GM12874 (cell line): ENCODE data around the gene PROK1.
A peak's percentile ranks its signal among the peaks of the same experiment; 100 is the strongest.

Source experiments
- CTCF ChIP-seq: IDR thresholded peaks from 2 replicates; pipeline ENCODE4 v1.5.1; 2011; ENCODE audit warnings: low read depth, mild to moderate bottlenecking, control low read depth, low read length, moderate library complexity; ENCODE audit not compliant: insufficient read depth

PROK1 gene

DNA sequence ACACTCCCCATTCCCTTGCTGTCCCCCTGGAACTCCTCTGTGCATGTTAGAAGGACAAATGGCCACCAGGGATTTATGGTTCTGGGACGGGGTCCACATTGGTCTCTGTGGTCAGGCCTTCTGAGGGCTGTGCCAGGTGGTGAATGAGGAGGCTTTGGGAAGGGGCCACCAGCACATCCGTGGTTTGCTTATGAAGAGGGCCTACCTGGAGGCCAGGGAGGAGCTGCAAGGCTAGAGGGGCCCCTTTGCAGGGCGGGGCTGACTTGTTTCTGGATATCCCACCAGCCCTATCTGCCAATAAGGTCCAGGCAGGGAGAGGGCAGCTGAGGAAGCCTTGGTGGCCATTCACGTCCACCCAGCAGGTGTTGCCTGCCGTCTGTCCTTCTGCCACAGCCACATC lies 43.1 kb downstream of the PROK1 start:
- no peak for TF ChIP-seq CTCF

DNA sequence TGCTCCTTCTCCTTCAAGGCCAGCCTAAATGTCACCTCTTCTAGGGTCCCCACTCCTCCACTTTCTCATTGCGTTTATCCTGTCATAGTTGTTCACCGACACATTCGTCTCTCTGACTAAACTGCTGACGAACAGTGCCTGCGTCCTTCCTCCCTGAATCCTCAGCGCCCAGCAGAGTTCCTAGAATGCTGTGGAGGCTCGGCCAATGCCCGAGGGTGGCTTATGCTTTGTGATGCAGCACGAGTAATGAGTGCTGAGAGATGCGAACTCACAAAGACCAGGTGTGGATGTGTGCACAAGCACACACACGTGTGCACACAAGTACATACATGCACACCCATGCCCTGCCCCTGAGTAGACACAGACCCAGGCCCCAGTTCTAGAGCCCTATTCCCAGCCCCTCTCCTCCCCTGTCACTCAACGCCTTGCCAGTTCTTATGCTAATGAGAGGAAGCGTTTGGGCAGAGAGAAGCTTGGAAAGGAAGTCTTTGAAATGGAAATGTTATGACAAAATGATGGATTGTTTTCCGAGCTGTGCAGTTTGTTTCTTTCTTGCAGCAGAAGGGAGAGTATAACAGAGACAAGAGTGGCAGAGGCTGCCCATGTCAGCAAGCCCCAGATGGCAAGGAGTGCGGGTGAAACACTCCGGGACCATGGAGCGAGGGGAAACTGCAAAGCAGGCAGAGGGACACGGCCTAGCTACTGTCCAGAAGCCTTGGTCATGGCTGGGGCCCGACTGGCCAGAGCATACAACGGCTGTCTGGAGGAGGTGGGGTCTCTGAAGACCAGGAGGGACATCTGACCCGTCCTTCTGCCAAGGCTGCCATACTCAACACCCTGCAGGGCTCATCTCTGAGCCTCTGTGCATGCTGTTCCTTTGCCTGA lies 43.8 kb downstream of the PROK1 start:
- no peak for TF ChIP-seq CTCF

DNA sequence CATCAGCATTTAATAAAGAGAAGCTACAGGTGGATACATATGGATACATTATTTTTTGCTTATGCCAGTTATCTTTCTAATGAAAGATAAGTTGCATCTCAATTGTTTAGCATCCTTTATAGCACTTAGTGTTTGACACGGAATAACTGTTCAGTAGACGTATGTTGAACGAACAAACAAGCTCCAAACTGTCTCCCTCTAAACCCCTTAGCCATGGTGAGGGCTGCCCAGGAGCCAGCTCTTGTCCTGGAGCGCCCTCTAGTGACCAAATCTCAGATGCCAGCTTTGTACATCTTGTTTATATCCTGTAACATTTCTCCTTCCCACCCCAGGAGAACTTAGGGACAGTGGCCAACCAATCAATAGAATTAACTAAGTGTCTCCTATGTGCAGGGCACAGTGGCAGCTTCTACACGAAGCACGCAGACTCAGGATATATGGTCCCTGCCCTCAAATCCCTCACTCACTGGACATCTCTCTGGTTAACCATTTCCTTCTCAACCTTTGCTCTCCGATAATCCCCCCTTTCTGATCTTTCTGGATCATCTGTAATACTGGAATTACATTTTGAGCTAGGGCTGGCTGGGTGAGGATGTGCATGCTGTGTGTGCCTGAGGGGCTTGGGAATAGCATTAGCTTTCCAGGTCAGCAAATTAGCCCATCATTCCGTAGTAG lies 45.1 kb downstream of the PROK1 start:
- TF ChIP-seq CTCF, result peak; percentile 80

GRCh38 chr1:110498270-110498669 lies 47.3 kb downstream of the PROK1 start:
- TF ChIP-seq CTCF, result no peak

DNA sequence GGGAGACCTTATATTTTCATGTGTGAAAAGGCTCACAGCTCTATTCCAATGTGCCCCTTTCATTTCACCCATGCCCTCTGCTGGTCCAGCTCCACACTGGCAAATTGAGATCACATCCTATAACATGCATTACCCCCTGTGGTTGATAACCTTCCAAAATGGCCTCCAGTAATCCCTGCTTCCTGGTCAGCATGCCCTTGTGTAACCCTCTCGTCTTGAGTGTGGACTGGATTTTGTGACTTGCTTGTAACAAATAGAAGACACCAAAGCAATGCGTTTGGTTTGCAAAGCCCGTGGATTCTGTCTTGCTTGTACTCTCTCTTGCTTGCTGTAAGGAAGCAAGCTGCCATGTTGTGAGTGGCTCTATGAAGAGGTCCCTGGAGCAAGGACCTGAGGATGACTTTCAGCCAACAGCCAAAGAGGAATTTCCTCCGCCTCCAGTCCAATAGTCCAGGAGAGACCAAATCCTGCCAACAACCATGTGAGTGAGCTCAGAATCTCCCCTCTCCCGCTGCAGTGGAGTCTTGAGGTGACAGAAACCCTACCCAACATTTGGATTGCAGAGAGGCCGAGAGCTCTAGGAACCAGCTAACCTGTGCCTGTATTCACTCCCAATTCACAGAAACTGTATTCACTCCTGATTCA lies 50.7 kb downstream of the PROK1 start:
- TF ChIP-seq CTCF, result no peak

GRCh38 chr1:110502402-110503151 lies 51.6 kb downstream of the PROK1 start:
- TF ChIP-seq CTCF, result no peak

DNA sequence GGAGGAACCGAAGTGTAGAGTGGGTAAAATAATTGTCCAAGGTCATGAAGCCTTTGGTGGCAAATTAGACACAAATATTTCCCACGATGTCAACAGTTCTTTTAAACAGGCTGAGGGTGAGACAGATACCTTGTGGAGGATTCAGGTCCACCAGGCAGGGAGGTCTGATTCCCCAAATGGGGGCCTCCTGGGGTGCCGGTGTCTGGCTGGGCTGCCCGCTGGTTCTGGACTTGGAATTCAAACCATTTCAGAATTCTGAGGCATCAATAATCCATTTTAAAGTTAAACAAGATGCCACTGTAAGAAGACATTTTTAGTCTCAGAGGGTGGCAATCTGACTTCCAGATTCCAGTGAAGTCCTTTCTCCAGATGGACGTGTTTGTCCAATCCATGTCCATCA lies 52.5 kb downstream of the PROK1 start:
- TF ChIP-seq CTCF, result no peak
